Lung (tissue), 12 donors: ENCODE data around the gene SEPTIN2. TPM values are rescaled to one million over a fixed set of nuclear protein-coding genes. Genes with fewer than 3 reads are reported as not detected.

Source experiments
- ATAC-seq: fragments of 200-7000 bp; cut with Tn5 transposase; one replicate; pipeline ENCODE4 v1.9.1; 2020; ENCODE audit warnings: moderate number of reproducible peaks; ENCODE audit not compliant: insufficient read depth, low FRiP score
- DNase-seq, 3 donors: peaks; one replicate each; pipeline ENCODE4 v3.0.0-alpha.2; 2013 to 2017
- H3K27ac ChIP-seq, 2 donors: one replicate each; pipeline ENCODE4 v1.5.1; 2013; ENCODE audit warnings: mild to moderate bottlenecking in 2 of 2, moderate library complexity in 2 of 2, control low read depth in 1 of 2, inconsistent platforms in 1 of 2, low read depth in 1 of 2, low read length in 1 of 2
- H3K27me3 ChIP-seq, 3 donors: one replicate each; pipeline ENCODE4 v1.5.1; 2013; ENCODE audit warnings: low read length in 2 of 3; ENCODE audit not compliant: control insufficient read depth in 3 of 3, insufficient read depth in 3 of 3
- H3K36me3 ChIP-seq, 4 donors: one replicate each; pipeline ENCODE4 v1.5.1; 2013; ENCODE audit warnings: low read length in 4 of 4, mild to moderate bottlenecking in 1 of 4, moderate library complexity in 1 of 4; ENCODE audit not compliant: control insufficient read depth in 4 of 4, insufficient read depth in 4 of 4
- H3K4me1 ChIP-seq, 5 donors: one replicate each; pipeline ENCODE4 v1.5.1; 2013; ENCODE audit warnings: low read length in 5 of 5, mild to moderate bottlenecking in 2 of 5, moderate library complexity in 1 of 5; ENCODE audit not compliant: control insufficient read depth in 5 of 5, insufficient read depth in 5 of 5
- H3K4me3 ChIP-seq: one replicate; pipeline ENCODE4 v1.5.1; 2013; ENCODE audit warnings: mild to moderate bottlenecking, control low read depth, moderate library complexity
- H3K9ac ChIP-seq, 2 donors: one replicate each; pipeline ENCODE4 v1.5.1; 2013; ENCODE audit warnings: low read length in 2 of 2, control low read depth in 1 of 2; ENCODE audit not compliant: insufficient read depth in 1 of 2
- H3K9me3 ChIP-seq, 4 donors: one replicate each; pipeline ENCODE4 v1.5.1; 2013; ENCODE audit warnings: low read length in 3 of 4, mild to moderate bottlenecking in 1 of 4, moderate library complexity in 1 of 4; ENCODE audit not compliant: control insufficient read depth in 4 of 4, insufficient read depth in 3 of 4
- WGBS, 2 donors: extraction: QIAGEN DNeasy Blood & Tissue Kit; methylation state at CpG; one replicate each; pipeline ENCODE4 v1.1.7; 2013; 5-methylcytosine and 5-hydroxymethylcytosine counted together
- polyA plus RNA-seq, 2 donors: library from polyadenylated mRNA; stranded (reverse); fragments of 200-250 nt; gene quantifications; one replicate each; pipeline ENCODE4 v1.2.1, GENCODE V29; 2013
- total RNA-seq, 2 donors: library from RNA; depleted of rRNA in 1 of 2; stranded (reverse); fragments of >200 nt in 1 of 2; gene quantifications; one replicate each; pipeline ENCODE4 v1.2.1, GENCODE V29; 2014 to 2021
- TF ChIP-seq, protein P1 (sequence below): IDR thresholded peaks from 2 replicates; pipeline ENCODE4 v1.5.1; 2012; ENCODE audit warnings: mild to moderate bottlenecking; ENCODE audit errors: control extremely low read depth, extremely low read depth
- donor health status: control.
- donor health status: control.
- donor health status: Bipolar disorder and iron deficiency.
- donor health status: healthy.
- donor health status: DM: yes; HTN: yes; CAD: no.

Gene SEPTIN2
- total and polyA plus RNA-seq, 4 donors = 114 to 755 (median 257) TPM

DNA sequence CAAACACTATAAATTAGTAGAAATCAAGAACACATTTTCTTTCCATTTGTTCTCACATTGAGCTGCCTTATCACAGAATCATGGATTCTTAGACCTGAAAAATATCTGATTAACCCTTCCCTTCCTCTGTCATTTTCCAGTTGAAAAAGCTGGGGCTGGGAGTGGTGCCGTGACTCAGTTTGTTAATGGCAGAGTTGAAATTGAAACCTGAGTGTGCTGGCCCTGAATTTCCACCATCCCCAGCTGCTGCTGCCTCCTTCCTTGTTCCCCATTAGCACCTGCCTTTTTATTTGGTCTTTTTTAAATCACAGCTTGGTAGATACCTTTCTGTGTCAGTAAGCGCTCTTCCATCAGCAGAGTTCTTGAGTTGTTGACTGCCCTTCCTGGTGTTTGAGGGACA is 51.0 kb downstream of the SEPTIN2 start:
- Histone ChIP-seq H3K9me3 (no peaks in the 10 kb centered on the region), H3K36me3 (peaks cover 0 to 2% (median 0%) of the 10 kb centered on the region in 4 donors), H3K9ac (peak overlapping the region in 1 of 2 donors; percentile 28), H3K4me3 (no peak overlapping the region), H3K27me3 (no peaks in the 10 kb centered on the region), H3K27ac (no peak overlapping the region), H3K4me1 (peaks cover 0 to 5% (median 0%) of the 10 kb centered on the region in 5 donors)
- ATAC-seq (no peak), DNase-seq (no peak)
- 91 to 95% methylated on average over 2 of the region's 2 CpGs for WGBS, 2 donors
- TF ChIP-seq, protein P1, sequence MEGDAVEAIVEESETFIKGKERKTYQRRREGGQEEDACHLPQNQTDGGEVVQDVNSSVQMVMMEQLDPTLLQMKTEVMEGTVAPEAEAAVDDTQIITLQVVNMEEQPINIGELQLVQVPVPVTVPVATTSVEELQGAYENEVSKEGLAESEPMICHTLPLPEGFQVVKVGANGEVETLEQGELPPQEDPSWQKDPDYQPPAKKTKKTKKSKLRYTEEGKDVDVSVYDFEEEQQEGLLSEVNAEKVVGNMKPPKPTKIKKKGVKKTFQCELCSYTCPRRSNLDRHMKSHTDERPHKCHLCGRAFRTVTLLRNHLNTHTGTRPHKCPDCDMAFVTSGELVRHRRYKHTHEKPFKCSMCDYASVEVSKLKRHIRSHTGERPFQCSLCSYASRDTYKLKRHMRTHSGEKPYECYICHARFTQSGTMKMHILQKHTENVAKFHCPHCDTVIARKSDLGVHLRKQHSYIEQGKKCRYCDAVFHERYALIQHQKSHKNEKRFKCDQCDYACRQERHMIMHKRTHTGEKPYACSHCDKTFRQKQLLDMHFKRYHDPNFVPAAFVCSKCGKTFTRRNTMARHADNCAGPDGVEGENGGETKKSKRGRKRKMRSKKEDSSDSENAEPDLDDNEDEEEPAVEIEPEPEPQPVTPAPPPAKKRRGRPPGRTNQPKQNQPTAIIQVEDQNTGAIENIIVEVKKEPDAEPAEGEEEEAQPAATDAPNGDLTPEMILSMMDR = no peak

DNA sequence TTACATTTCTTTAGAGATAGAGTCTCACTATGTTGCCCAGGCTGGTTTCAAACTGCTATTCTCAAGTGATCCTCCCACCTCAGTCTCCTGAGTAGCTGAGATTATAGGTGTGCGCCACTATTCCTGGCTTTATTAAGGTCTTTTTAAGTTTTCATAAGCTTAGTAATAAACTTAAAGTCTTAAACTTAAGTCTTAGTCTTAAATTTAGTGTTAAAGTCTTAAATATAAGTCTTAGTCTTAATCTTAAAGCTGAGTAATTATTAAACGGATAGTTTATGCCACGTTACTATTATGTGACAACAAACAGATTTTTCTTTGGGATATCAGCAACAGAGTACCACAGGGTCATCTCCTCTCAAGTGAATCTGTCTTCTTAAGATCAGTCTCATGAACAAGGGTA is 52.9 kb downstream of the SEPTIN2 start:
- Histone ChIP-seq H3K9me3 (no peaks in the 10 kb centered on the region), H3K36me3 (peaks cover 0 to 2% (median 1%) of the 10 kb centered on the region in 4 donors), H3K27me3 (no peaks in the 10 kb centered on the region), H3K4me1 (peaks cover 0 to 10% (median 0%) of the 10 kb centered on the region in 5 donors), H3K9ac (no peak overlapping the region), H3K27ac (no peak overlapping the region), H3K4me3 (no peak overlapping the region)
- WGBS, 2 donors = 92 to 98% methylated on average over 3 of the region's 3 CpGs
- ATAC-seq = no peak
- DNase-seq = no peak
- TF ChIP-seq, protein P1 = no peak

DNA sequence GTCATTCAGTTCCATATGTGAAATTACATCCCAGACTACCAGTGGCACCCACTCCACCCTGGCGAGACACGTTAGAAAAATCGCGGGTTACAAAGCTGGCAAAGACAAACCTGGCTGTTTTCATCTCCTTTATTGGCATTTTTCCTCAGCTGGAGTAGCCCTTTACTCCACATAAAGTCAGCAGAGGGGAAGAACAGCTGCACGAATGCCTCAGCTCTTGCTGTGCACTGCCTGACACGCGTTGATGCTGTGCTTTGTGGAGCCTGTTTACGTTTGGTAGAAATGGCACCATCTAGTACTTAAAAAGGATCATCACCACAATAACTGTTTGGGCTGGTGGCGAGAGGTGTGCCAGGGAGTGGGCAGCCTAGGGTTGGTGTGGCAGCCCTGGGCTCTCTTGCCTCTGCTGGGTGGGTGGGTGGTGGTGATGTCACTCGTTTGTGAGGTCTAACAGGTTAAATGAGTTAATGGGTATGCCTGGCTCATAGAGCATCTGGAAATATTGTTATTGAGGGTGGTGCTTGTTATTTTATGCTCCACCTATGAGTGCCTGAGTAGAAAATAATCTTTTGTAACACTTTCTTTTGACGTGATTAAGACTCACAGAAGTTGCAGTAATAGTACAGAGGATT is 56.8 kb downstream of the SEPTIN2 start:
- Histone ChIP-seq H3K27ac (no peak overlapping the region), H3K4me3 (no peak overlapping the region), H3K9ac (no peak overlapping the region), H3K36me3 (peaks cover 0 to 6% (median 3%) of the 10 kb centered on the region in 4 donors), H3K27me3 (no peaks in the 10 kb centered on the region), H3K9me3 (no peaks in the 10 kb centered on the region), H3K4me1 (peaks cover 0 to 12% (median 0%) of the 10 kb centered on the region in 5 donors)
- ATAC-seq (no peak), DNase-seq (no peak)
- 76 to 86% methylated on average over 11 of the region's 11 CpGs for WGBS, 2 donors
- TF ChIP-seq, protein P1 = no peak
